Endometrial microvascular endothelial cells (primary cell): Measurements from ENCODE around the gene EIF5A2. TPM values are rescaled to one million over a fixed set of nuclear protein-coding genes. Genes with fewer than 3 reads are reported as not detected.
"Not testable (repeated sequence)": the region's sequence is repeated elsewhere in the genome, so short reads cannot be mapped to it uniquely, and the experiment has no call there.

Source experiments
- in situ Hi-C: cut with HindIII; loops from 2 replicates; pipeline ENCODE4 v1.10.0; 2017; ENCODE audit warnings: low sequenced_read_pairs, low pct_unique_long_range_greater_than_20kb; ENCODE audit errors: inconsistent ontology term
- total RNA-seq: library from RNA; depleted of rRNA; stranded (reverse); fragments of >200 nt; gene quantifications from one replicate; pipeline ENCODE4 v1.2.3, GENCODE V29; 2015; ENCODE audit errors: inconsistent ontology term

EIF5A2 gene
- total RNA-seq, 1 donor from 2014 or later: 4.9 TPM

DNA sequence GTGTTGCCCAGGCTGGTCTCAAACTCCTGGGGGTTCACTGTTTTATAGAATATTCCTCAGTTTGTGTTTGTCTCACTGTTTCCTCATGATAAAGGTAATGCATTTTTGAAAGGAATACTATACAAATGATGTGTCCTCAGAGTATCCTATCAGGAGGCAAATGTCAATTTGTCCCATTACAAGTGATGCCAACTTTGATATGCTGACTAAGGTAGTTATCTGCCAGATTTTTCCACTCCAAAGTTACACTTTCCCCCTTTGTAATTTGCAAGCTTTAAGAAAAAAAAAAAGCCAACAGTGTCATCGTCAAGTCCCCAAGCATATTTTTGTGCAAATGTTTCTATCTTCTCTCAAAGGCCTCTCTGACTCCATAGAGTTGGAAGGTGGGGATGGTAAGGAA, 9.0 kb downstream of the EIF5A2 start:
- in situ Hi-C loops: no loop called here

DNA sequence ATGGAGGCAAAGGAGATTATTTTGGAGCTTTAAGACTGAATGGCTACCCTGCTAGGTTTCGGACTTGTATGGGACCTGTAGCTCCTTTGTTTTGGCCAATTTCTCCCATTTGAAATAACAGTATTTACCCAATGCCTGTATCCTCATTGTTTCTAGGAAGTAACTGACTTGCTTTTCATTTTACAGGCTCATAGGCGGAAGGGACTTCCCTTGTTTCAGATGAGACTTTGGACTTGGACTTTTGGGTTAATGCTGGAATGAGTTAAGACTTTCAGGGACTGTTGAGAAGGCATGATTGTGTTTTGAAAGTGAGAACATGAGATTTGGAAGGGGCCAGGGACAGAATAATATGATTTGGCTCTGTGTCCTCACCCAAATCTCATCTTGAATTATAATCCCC, 10.5 kb downstream of the EIF5A2 start:
- in situ Hi-C loops: no loop called here

GRCh38 chr3:170897199-170897598, 11.2 kb downstream of the EIF5A2 start:
- in situ Hi-C loops: not testable (repeated sequence)

- in situ Hi-C loops: no loop called here
Observed at GRCh38 chr3:170896781-170897180, 11.7 kb downstream of the EIF5A2 start.

DNA sequence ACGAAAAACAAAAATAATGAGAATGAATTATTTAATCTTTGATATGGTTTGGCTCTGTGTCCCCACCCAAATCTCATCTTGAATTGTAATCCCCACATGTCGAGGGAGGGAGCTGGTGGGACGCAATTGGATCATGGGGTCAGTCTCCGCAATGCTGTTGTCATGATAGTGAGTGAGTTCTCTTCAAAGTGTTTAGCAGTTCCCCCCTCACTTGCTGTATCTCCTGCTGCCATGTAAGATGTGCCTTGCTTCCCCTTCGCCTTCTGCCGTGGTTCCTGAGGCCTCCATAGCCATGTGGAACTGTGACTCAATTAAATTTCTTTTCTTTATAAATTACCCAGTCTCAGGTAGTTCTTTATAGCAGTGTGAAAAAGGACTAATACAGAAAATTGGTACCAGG, 12.1 kb downstream of the EIF5A2 start:
- in situ Hi-C loops: not testable (repeated sequence)

DNA sequence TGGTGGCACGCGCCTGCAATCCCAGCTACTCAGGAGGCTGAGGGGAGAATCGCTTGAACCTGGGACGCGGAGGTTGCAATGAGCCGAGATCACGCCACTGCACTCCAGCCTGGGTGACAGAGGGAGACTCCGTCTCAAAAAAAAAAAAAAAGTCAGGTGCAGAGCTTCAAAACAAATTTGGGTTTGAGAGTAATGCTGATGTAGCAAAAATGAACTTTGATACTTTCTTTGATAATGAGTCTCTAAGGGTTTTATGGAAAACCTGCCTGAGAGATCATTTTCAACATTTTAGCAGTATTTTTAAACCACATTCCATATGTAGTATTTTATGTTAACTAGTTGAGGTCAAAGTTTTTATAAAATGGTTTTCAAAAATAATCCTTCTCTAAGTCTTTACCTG, 14.5 kb downstream of the EIF5A2 start:
- in situ Hi-C loops: no loop called here

DNA sequence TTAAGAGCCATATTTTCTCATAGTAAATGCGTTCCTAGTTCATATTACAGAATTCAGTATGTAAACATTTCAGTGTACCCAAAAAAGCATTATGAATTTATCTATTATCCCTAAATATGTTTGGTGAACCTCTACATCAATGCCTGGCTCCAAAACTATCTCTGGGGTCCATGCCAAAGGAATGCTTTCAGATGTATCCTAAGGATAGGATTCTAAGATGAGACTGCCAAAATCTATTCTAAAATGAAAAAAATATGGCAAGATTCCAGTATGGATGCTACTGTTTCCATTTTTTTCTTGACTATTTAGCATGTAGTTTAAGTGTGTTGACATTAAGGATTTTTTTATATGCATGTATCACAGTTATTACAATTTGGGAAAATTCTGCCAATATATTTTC, 18.8 kb downstream of the EIF5A2 start:
- in situ Hi-C loops: no loop called here

GRCh38 chr3:170889132-170889531, 19.3 kb downstream of the EIF5A2 start:
- in situ Hi-C loops: no loop called here

GRCh38 chr3:170884109-170884930, 24.1 kb downstream of the EIF5A2 start:
- in situ Hi-C loops: not testable (repeated sequence)

DNA sequence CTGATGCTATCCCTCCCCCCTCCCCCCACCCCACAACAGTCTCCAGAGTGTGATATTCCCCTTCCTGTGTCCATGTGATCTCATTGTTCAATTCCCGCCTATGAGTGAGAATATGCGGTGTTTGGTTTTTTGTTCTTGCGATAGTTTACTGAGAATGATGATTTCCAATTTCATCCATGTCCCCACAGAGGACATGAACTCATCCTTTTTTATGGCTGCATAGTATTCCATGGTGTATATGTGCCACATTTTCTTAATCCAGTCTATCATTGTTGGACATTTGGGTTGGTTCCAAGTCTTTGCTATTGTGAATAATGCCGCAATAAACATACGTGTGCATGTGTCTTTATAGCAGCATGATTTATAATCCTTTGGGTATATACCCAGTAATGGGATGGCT, 29.7 kb downstream of the EIF5A2 start:
- in situ Hi-C loops: not testable (repeated sequence)

DNA sequence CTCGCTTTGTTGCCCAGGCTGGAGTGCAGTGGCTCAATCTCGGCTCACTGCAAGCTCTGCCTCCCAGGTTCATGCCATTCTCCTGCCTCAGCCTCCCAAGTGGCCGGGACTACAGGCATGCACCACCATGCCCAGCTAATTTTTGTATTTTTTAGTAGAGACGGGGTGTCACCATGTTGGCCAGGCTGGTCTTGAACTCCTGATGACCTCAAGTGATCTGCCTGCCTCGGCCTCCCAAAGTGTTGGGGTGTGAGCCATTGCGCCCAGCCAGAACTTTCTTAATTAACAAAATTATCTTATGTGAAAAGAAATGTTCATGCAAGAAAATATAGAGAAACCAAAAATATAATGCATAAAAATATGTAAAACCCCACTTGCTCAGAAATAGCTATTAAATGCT, 31.1 kb downstream of the EIF5A2 start:
- in situ Hi-C loops: not testable (repeated sequence)

GRCh38 chr3:170876537-170876936, 31.9 kb downstream of the EIF5A2 start:
- in situ Hi-C loops: no loop called here

DNA sequence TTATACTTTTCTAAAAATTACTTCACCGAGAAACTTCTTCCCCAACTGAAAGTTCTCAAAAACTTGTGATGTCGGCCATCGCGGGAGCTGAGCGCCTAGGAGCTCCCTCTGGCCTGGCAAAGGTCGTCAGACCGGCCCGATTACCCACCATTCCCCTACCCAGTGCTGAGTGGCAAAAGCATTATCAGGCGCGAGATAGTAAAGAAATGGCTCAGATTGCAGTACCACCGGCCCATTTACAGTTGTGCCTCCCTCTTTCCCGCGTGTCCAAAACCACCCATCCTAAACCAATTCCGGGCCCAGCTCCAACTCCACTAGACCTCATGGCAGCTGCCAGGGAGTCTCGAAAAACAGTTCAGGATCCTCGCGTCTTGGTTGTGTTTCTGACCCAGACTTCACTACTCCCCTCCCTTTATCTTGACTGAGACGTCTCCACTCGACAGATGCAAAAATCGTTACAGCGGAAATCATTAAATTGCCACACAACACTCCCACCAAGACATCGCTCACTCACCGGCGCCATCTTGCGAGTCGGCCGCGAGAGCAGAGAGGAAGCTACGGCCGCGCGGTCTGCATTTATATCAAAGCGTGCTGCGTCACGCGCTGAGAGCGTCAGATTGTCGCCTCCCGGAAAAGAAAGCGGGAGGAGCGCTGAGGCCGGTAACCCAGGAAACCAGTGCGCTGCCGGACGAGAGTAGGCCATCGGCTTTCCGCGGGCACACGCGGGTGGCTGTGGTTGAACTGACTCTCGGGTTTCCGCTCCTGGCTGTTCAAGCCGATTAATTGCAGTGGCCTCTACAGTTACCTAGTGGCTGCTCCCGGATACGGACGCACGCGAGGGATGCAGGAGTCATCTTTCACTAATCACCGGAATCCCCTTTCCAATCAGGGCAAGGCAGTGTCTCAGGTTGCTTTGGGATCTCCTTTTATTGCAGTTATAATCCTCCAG, 38.5 kb downstream of the EIF5A2 start, which contains the start of gene RPL22L1:
Gene RPL22L1, minus strand, starts transcription at position 551 of the 949 bp plus-strand sequence. Its CDS starts 28 bp downstream, at position 523.
- in situ Hi-C loops: no loop called here

DNA sequence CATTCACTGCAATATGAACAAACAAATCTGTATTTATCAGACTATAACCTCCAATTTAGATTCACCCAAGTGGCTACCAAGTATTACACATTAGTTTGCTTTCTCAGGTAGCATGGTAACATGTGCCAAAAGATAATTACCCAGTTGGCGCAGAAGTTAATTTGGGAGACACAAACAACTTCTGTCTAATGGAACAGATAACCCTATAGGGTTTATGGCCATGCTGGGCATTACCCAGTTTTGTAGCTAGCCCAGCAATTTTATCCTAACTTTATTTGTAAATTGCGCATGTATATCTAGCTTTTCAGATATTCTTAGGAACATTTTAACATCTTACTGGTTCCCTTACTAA, 39.2 kb downstream of the EIF5A2 start:
- in situ Hi-C loops: no loop called here

DNA sequence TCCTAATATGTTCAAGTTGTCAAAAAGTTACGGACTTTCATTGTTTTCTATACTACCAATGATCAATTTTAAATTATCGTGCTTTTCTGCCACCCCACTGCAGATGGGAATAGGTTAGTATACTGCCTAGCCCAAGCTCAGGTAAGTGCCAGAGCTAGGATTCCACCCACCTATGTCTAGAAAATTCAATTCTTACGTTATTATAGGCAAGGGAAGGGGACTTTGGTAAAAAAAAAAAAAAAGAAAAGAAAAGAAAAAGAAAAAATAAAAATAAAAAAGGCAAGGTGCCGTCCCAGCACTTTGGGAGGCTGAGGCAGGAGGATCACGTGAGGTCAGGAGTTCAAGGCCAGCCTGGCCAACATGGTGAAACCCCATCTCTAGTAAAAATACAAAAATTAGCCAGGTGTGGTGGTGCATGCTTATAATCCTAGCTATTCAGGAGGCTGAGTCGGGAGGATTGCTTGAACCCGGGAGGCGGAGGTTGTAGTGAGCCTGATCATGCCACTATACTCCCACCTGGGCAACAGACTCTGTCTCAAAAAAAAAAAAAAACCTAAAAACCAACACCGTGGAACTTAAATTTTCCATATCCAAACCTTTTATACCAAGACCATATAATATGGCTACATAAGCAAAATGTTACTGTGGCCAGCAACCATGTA, 39.7 kb downstream of the EIF5A2 start:
- in situ Hi-C loops: no loop called here

- in situ Hi-C loops: no loop called here
Observed at GRCh38 chr3:170867143-170867937, 41.1 kb downstream of the EIF5A2 start.

DNA sequence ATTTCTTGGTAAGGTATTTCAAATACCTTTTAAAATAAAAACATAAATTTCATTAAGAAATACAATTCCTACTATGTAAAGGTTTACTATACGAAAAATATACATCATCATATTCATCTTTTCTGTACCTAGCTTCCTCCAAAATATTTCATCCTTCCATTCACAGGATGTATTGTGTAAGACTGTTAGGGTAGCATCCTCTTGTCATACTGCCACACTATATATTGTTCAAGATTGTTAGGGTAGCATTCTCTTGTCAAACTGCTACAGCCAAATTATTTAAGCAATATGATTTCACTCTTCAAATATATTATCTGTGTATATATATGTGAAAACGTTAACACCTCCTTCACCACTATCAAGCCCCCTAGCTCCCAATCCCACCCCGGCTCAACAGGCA, 41.9 kb downstream of the EIF5A2 start:
- in situ Hi-C loops: no loop called here

- in situ Hi-C loops: no loop called here
Observed at GRCh38 chr3:170865209-170866094, 43.0 kb downstream of the EIF5A2 start.
